Endothelial cell of umbilical vein (primary cell): Measurements from ENCODE around the gene UBL5. TPM values are rescaled to one million over a fixed set of nuclear protein-coding genes. Genes with fewer than 3 reads are reported as not detected.

Source experiments
- BruUV-seq: library from RNA; stranded (reverse); fragments of 400-500 nt; replicated peaks from 2 replicates; lab custom pipeline; 2021; lab: Mats Ljungman, UMichigan
- CTCF ChIA-PET: fragments of 300-600, 350-600 bp; sonication (Branson Sonifier 250); formaldehyde crosslinking; loops from one replicate; lab custom pipeline; 2021; ENCODE audit warnings: antibody characterized with exemption, inconsistent platforms; lab: Charles Lee
- POLR2A ChIA-PET: fragments of 300-600, 350-600 bp; sonication (Branson Sonifier 250); formaldehyde crosslinking; loops from one replicate; lab custom pipeline; 2021; ENCODE audit warnings: antibody characterized with exemption, inconsistent platforms; lab: Charles Lee
- DNase-seq: peaks from one replicate; pipeline ENCODE4 v3.0.0-alpha.2; 2011; ENCODE audit warnings: low read depth, low spot score
- FAIRE-seq: peaks from 2 replicates; lab custom pipeline; 2011; peaks lifted over from hg19 to GRCh38; lab: Jason Lieb, UNC
- H2AFZ ChIP-seq: 2 replicates; pipeline ENCODE4 v1.6.0; 2012; ENCODE audit warnings: low read depth, low read length, control low read depth, inconsistent platforms
- H3K27ac ChIP-seq: 2 replicates; pipeline ENCODE4 v1.5.1; 2011; ENCODE audit warnings: low read depth, mild to moderate bottlenecking, control low read depth, low read length, moderate library complexity; ENCODE audit not compliant: insufficient read depth
- H3K27me3 ChIP-seq, 2 experiments: 2 replicates each; pipeline versions ENCODE4 v1.6.0 to v1.6.1; 2011; ENCODE audit warnings: low read length in 2 of 2, mixed read lengths in 1 of 2; ENCODE audit not compliant: control insufficient read depth in 2 of 2, insufficient read depth in 2 of 2
- H3K36me3 ChIP-seq, 2 experiments: 2 replicates in 1 of 2; 3 replicates in 1 of 2; pipeline ENCODE4 v1.5.1; 2011; ENCODE audit warnings: low read length in 2 of 2, mild to moderate bottlenecking in 1 of 2, moderate library complexity in 1 of 2; ENCODE audit not compliant: control insufficient read depth in 2 of 2, insufficient read depth in 2 of 2; ENCODE audit errors: extremely low read depth in 1 of 2
- H3K4me1 ChIP-seq: 3 replicates; pipeline ENCODE4 v1.5.1; 2011; ENCODE audit warnings: mild to moderate bottlenecking, low read length; ENCODE audit not compliant: control insufficient read depth, insufficient read depth; ENCODE audit errors: extremely low read depth
- H3K4me2 ChIP-seq: 2 replicates; pipeline ENCODE4 v1.6.1; 2011; ENCODE audit warnings: low read length, control low read depth, mixed read lengths; ENCODE audit not compliant: insufficient read depth
- H3K4me3 ChIP-seq, 3 experiments: fragments of 200-600 bp in 1 of 3; sonication (generic), shearing (Covaris generic) in 1 of 3; replicated peaks in 1 of 3; 2 replicates each; pipeline ENCODE4 v1.5.1; 2011 to 2016; ENCODE audit warnings: control low read depth in 3 of 3, low read length in 3 of 3, mild to moderate bottlenecking in 2 of 3, inconsistent platforms in 1 of 3, low read depth in 1 of 3, moderate library complexity in 1 of 3; ENCODE audit not compliant: insufficient read depth in 1 of 3
- H3K79me2 ChIP-seq: 2 replicates; pipeline ENCODE4 v1.6.0; 2012; ENCODE audit warnings: low read length, inconsistent platforms; ENCODE audit not compliant: control insufficient read depth, insufficient read depth
- H3K9ac ChIP-seq: replicated peaks from 2 replicates; pipeline ENCODE3; 2011; ENCODE audit warnings: low read length, control low read depth; ENCODE audit not compliant: insufficient read depth; ENCODE audit errors: extremely low read depth
- H3K9me1 ChIP-seq: replicated peaks from 3 replicates; pipeline ENCODE4 v1.6.0; 2011; ENCODE audit warnings: mild to moderate bottlenecking, low read length; ENCODE audit not compliant: control insufficient read depth, insufficient read depth; ENCODE audit errors: extremely low read depth
- H3K9me3 ChIP-seq: replicated peaks from 2 replicates; pipeline ENCODE4 v1.5.1; 2012; ENCODE audit warnings: low read length, inconsistent platforms; ENCODE audit not compliant: control insufficient read depth, insufficient read depth
- H4K20me1 ChIP-seq: replicated peaks from 2 replicates; pipeline ENCODE3; 2011; ENCODE audit warnings: mild to moderate bottlenecking, low read length; ENCODE audit not compliant: control insufficient read depth, insufficient read depth; ENCODE audit errors: extremely low read depth
- EZH2 ChIP-seq: IDR thresholded peaks from 2 replicates; pipeline ENCODE4 v1.6.1; 2012; ENCODE audit warnings: borderline replicate concordance, low read depth, mild to moderate bottlenecking, moderate library complexity, low read length, inconsistent platforms; ENCODE audit not compliant: severe bottlenecking
- FOS ChIP-seq: IDR thresholded peaks from 2 replicates; pipeline ENCODE4 v1.6.1; 2011; ENCODE audit warnings: mild to moderate bottlenecking, low read length, moderate library complexity, borderline replicate concordance; ENCODE audit not compliant: insufficient read depth
- GATA2 ChIP-seq: IDR thresholded peaks from 2 replicates; pipeline ENCODE4 v1.7.0; 2011; ENCODE audit warnings: low read depth, mild to moderate bottlenecking, moderate library complexity, mixed read lengths, low read length; ENCODE audit not compliant: insufficient read length, insufficient read depth
- JUN ChIP-seq: IDR thresholded peaks from 2 replicates; pipeline ENCODE4 v1.6.1; 2011; ENCODE audit warnings: borderline replicate concordance, low read depth; ENCODE audit not compliant: insufficient read length, insufficient read depth
- MYC ChIP-seq: IDR thresholded peaks from one replicate; pipeline ENCODE4 v1.6.1; 2011; ENCODE audit warnings: mild to moderate bottlenecking, low read depth, low read length
- POLR2A ChIP-seq: IDR thresholded peaks from 2 replicates; pipeline ENCODE4 v1.6.1; 2012; ENCODE audit warnings: low read depth, mild to moderate bottlenecking, control low read depth, low read length
- POLR2AphosphoS5 ChIP-seq: IDR thresholded peaks from 2 replicates; pipeline ENCODE4 v1.6.1; 2012; ENCODE audit warnings: low read depth, mild to moderate bottlenecking, control low read depth, low read length, moderate library complexity; ENCODE audit not compliant: insufficient read depth
- dilution Hi-C: fragments of 300-500 bp; cut with MboI; formaldehyde crosslinking; loops from one replicate; pipeline ENCODE4 v1.15.0; 2019; ENCODE audit warnings: low sequenced_read_pairs; ENCODE audit not compliant: extremely low pct_ligation_motif_present
- intact Hi-C: fragments of 100-400 bp; cut with micrococcal nuclease; formaldehyde crosslinking; loops from one replicate; pipeline ENCODE4 v1.10.0; 2022
- polyA plus RNA-seq, 4 experiments: library from polyadenylated mRNA; depleted of rRNA in 3 of 4; stranded (reverse) in 3 of 4; unstranded in 1 of 4; fragments of >200 nt; gene quantifications; 2 replicates each; pipeline versions ENCODE4 v1.2.1 to v1.2.3, GENCODE V29; 2011 to 2012; ENCODE audit warnings: missing spikeins in 1 of 4
- total RNA-seq: library from RNA; stranded (reverse); gene quantifications from 2 replicates; pipeline ENCODE4 v1.2.3, GENCODE V29; 2021
- TF ChIP-seq, protein P1 (sequence below), 2 donors: IDR thresholded peaks; 1 replicate in 1 of 2; 2 replicates in 1 of 2; pipeline ENCODE4 v1.5.1; 2011; ENCODE audit warnings: low read length in 2 of 2, mild to moderate bottlenecking in 2 of 2, moderate library complexity in 2 of 2, control low read depth in 1 of 2, inconsistent platforms in 1 of 2, low read depth in 1 of 2; ENCODE audit not compliant: insufficient read depth in 1 of 2; ENCODE audit errors: extremely low read depth in 1 of 2
- TF ChIP-seq, protein P2 (sequence below): IDR thresholded peaks from 2 replicates; pipeline ENCODE4 v1.6.1; 2011; ENCODE audit not compliant: insufficient read depth, insufficient read length

The UBL5 gene
- total and polyA plus RNA-seq, 2 donors (not counting 3 experiments of a cell fraction or from before 2014, with no cell fraction given): 351 to 1,226 TPM

DNA sequence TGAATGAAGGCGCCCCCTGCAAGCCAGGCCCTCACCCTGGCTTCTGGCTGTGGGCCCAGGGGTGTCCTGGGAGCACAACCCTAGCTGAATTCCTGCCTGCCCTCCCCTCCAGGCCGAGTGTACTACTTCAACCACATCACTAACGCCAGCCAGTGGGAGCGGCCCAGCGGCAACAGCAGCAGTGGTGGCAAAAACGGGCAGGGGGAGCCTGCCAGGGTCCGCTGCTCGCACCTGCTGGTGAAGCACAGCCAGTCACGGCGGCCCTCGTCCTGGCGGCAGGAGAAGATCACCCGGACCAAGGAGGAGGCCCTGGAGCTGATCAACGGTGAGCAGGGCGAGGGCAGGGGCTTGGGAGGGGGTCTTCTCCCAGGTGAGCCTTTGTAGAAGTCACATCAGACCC lies 10.6 kb downstream of the UBL5 start:
- H2AFZ ChIP-seq: no peak overlapping the region
- BruUV-seq: no TSS peak
- TF ChIP-seq POLR2A: no peak
- TF ChIP-seq, protein P1, sequence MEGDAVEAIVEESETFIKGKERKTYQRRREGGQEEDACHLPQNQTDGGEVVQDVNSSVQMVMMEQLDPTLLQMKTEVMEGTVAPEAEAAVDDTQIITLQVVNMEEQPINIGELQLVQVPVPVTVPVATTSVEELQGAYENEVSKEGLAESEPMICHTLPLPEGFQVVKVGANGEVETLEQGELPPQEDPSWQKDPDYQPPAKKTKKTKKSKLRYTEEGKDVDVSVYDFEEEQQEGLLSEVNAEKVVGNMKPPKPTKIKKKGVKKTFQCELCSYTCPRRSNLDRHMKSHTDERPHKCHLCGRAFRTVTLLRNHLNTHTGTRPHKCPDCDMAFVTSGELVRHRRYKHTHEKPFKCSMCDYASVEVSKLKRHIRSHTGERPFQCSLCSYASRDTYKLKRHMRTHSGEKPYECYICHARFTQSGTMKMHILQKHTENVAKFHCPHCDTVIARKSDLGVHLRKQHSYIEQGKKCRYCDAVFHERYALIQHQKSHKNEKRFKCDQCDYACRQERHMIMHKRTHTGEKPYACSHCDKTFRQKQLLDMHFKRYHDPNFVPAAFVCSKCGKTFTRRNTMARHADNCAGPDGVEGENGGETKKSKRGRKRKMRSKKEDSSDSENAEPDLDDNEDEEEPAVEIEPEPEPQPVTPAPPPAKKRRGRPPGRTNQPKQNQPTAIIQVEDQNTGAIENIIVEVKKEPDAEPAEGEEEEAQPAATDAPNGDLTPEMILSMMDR (IDR thresholded peaks at IDR 0.05; ENCODE audit: extremely low read depth in 1 of 2, insufficient read depth in 1 of 2, low read depth in 1 of 2, low read length in 2 of 2): no peak
- no peak for TF ChIP-seq MYC
- no peak for TF ChIP-seq EZH2
- TF ChIP-seq, protein P2, sequence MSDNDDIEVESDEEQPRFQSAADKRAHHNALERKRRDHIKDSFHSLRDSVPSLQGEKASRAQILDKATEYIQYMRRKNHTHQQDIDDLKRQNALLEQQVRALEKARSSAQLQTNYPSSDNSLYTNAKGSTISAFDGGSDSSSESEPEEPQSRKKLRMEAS: no peak
- TF ChIP-seq GATA2: no peak
- TF ChIP-seq FOS: no peak
- TF ChIP-seq JUN: no peak
- no peak for TF ChIP-seq POLR2AphosphoS5
- no peak overlapping the region for H3K4me3 ChIP-seq
- H3K9me1 ChIP-seq: no peaks in the 10 kb centered on the region
- dilution Hi-C loops: no loop called here
- DNase-seq (no peak), FAIRE-seq (no peak)
- no peaks in the 10 kb centered on the region for H4K20me1 ChIP-seq
- H3K9ac ChIP-seq: no peak overlapping the region
- ChIA-PET CTCF (interaction anchor here (1.0 kb wide), 1 partner anchor 1197 kb away, joined by 3 read pairs; no protein-coding TSS in a partner anchor), POLR2A (no interaction called here)
- H3K79me2 ChIP-seq: peaks cover 14% of the 10 kb centered on the region
- H3K4me1 ChIP-seq: peaks cover 9% of the 10 kb centered on the region
- no peaks in the 10 kb centered on the region for H3K9me3 ChIP-seq
- intact Hi-C loops: no loop called here
- H3K36me3 ChIP-seq: peaks cover 3 to 25% of the 10 kb centered on the region in 2 experiments
- H3K27ac ChIP-seq: no peak overlapping the region
- H3K4me2 ChIP-seq: no peak overlapping the region
- H3K27me3 ChIP-seq: no peaks in the 10 kb centered on the region
